Measurements from ENCODE around the gene TXNDC8. TPM values are rescaled to one million over a fixed set of nuclear protein-coding genes. Genes with fewer than 3 reads are reported as not detected.

The TXNDC8 gene
- total and polyA plus RNA-seq, 2 experiments from 2014 or later, result not detected

DNA sequence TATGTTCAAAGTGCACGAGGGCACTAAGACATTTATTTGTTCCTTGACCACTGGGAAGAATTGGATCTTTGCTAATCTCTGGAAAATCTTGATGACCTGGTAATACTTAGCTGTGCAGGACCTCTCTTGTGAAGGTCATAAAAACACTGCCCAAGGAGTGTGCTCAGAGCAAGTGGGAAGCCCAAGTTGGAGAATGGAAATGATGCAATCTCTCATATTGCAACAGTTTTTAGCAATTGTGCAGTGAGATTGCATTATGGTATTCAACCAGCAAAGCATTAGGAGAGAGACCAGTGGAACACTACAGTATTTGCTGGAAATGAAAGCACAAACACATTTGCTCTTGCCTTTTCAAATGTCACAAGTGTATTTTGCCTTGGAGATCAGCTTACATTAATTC, 34.5 kb downstream of the TXNDC8 start:
- H3K27ac ChIP-seq (ENCODE audit: low read depth), result no peak overlapping the region
- Mint-ChIP-seq H3K9me3 (no peaks in the 10 kb centered on the region), H3K4me3 (no peak overlapping the region), H3K36me3 (ENCODE audit: low read depth) (no peaks in the 10 kb centered on the region), H3K27me3 (ENCODE audit: insufficient read depth, low read depth, poor library complexity) (no peaks in the 10 kb centered on the region), H3K4me1 (peaks cover 11% of the 10 kb centered on the region), H3K27ac (no peak overlapping the region)
- H3K79me2 ChIP-seq (replicated peaks; ENCODE audit: insufficient read depth), result no peaks in the 10 kb centered on the region
- no peaks in the 10 kb centered on the region for H4K20me1 ChIP-seq (replicated peaks; ENCODE audit: insufficient read depth)
- no peak overlapping the region for H3K4me3 ChIP-seq
- no peaks in the 10 kb centered on the region for H3K36me3 ChIP-seq (ENCODE audit: insufficient read depth)
- H3F3A ChIP-seq (replicated peaks; ENCODE audit: low read depth), result no peaks in the 10 kb centered on the region
- ATAC-seq, result no peak
- TF ChIP-seq, protein P1, sequence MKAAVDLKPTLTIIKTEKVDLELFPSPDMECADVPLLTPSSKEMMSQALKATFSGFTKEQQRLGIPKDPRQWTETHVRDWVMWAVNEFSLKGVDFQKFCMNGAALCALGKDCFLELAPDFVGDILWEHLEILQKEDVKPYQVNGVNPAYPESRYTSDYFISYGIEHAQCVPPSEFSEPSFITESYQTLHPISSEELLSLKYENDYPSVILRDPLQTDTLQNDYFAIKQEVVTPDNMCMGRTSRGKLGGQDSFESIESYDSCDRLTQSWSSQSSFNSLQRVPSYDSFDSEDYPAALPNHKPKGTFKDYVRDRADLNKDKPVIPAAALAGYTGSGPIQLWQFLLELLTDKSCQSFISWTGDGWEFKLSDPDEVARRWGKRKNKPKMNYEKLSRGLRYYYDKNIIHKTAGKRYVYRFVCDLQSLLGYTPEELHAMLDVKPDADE (IDR thresholded peaks at IDR 0.05), result no peak
- TF ChIP-seq ZNF114 (CRISPR knock-in tag; IDR thresholded peaks at IDR 0.05) (no peak), NANOG (IDR thresholded peaks at IDR 0.05; ENCODE audit: borderline replicate concordance) (no peak), POLR2AphosphoS5 (IDR thresholded peaks at IDR 0.05; ENCODE audit: low read depth) (no peak), JUNB (IDR thresholded peaks at IDR 0.05; ENCODE audit: unreplicated experiment) (no peak), EZH2phosphoT487 (IDR thresholded peaks at IDR 0.05; ENCODE audit: unreplicated experiment) (no peak), ZNF331 (CRISPR knock-in tag; IDR thresholded peaks at IDR 0.05; ENCODE audit: low read depth) (no peak), EZH2 (IDR thresholded peaks at IDR 0.05; ENCODE audit: low read depth, unreplicated experiment) (no peak), CREB1 (CRISPR knock-in tag; IDR thresholded peaks at IDR 0.05; ENCODE audit: low read depth) (no peak), STAT1 (IDR thresholded peaks at IDR 0.05; ENCODE audit: unreplicated experiment) (no peak)
- TF ChIP-seq, protein P2, sequence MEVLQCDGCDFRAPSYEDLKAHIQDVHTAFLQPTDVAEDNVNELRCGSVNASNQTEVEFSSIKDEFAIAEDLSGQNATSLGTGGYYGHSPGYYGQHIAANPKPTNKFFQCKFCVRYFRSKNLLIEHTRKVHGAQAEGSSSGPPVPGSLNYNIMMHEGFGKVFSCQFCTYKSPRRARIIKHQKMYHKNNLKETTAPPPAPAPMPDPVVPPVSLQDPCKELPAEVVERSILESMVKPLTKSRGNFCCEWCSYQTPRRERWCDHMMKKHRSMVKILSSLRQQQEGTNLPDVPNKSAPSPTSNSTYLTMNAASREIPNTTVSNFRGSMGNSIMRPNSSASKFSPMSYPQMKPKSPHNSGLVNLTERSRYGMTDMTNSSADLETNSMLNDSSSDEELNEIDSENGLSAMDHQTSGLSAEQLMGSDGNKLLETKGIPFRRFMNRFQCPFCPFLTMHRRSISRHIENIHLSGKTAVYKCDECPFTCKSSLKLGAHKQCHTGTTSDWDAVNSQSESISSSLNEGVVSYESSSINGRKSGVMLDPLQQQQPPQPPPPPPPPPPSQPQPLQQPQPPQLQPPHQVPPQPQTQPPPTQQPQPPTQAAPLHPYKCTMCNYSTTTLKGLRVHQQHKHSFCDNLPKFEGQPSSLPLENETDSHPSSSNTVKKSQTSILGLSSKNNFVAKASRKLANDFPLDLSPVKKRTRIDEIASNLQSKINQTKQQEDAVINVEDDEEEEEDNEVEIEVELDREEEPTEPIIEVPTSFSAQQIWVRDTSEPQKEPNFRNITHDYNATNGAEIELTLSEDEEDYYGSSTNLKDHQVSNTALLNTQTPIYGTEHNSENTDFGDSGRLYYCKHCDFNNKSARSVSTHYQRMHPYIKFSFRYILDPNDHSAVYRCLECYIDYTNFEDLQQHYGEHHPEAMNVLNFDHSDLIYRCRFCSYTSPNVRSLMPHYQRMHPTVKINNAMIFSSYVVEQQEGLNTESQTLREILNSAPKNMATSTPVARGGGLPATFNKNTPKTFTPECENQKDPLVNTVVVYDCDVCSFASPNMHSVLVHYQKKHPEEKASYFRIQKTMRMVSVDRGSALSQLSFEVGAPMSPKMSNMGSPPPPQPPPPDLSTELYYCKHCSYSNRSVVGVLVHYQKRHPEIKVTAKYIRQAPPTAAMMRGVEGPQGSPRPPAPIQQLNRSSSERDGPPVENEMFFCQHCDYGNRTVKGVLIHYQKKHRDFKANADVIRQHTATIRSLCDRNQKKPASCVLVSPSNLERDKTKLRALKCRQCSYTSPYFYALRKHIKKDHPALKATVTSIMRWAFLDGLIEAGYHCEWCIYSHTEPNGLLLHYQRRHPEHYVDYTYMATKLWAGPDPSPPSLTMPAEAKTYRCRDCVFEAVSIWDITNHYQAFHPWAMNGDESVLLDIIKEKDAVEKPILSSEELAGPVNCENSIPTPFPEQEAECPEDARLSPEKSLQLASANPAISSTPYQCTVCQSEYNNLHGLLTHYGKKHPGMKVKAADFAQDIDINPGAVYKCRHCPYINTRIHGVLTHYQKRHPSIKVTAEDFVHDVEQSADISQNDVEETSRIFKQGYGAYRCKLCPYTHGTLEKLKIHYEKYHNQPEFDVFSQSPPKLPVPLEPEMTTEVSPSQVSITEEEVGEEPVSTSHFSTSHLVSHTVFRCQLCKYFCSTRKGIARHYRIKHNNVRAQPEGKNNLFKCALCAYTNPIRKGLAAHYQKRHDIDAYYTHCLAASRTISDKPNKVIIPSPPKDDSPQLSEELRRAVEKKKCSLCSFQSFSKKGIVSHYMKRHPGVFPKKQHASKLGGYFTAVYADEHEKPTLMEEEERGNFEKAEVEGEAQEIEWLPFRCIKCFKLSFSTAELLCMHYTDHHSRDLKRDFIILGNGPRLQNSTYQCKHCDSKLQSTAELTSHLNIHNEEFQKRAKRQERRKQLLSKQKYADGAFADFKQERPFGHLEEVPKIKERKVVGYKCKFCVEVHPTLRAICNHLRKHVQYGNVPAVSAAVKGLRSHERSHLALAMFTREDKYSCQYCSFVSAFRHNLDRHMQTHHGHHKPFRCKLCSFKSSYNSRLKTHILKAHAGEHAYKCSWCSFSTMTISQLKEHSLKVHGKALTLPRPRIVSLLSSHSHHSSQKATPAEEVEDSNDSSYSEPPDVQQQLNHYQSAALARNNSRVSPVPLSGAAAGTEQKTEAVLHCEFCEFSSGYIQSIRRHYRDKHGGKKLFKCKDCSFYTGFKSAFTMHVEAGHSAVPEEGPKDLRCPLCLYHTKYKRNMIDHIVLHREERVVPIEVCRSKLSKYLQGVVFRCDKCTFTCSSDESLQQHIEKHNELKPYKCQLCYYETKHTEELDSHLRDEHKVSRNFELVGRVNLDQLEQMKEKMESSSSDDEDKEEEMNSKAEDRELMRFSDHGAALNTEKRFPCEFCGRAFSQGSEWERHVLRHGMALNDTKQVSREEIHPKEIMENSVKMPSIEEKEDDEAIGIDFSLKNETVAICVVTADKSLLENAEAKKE (CRISPR knock-in tag; IDR thresholded peaks at IDR 0.05), result no peak
- TF ChIP-seq, protein P3, sequence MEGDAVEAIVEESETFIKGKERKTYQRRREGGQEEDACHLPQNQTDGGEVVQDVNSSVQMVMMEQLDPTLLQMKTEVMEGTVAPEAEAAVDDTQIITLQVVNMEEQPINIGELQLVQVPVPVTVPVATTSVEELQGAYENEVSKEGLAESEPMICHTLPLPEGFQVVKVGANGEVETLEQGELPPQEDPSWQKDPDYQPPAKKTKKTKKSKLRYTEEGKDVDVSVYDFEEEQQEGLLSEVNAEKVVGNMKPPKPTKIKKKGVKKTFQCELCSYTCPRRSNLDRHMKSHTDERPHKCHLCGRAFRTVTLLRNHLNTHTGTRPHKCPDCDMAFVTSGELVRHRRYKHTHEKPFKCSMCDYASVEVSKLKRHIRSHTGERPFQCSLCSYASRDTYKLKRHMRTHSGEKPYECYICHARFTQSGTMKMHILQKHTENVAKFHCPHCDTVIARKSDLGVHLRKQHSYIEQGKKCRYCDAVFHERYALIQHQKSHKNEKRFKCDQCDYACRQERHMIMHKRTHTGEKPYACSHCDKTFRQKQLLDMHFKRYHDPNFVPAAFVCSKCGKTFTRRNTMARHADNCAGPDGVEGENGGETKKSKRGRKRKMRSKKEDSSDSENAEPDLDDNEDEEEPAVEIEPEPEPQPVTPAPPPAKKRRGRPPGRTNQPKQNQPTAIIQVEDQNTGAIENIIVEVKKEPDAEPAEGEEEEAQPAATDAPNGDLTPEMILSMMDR (conservative IDR thresholded peaks at IDR 0.05; ENCODE audit: low read depth in 2 of 2), result no peak
- TF ChIP-seq, protein P4, sequence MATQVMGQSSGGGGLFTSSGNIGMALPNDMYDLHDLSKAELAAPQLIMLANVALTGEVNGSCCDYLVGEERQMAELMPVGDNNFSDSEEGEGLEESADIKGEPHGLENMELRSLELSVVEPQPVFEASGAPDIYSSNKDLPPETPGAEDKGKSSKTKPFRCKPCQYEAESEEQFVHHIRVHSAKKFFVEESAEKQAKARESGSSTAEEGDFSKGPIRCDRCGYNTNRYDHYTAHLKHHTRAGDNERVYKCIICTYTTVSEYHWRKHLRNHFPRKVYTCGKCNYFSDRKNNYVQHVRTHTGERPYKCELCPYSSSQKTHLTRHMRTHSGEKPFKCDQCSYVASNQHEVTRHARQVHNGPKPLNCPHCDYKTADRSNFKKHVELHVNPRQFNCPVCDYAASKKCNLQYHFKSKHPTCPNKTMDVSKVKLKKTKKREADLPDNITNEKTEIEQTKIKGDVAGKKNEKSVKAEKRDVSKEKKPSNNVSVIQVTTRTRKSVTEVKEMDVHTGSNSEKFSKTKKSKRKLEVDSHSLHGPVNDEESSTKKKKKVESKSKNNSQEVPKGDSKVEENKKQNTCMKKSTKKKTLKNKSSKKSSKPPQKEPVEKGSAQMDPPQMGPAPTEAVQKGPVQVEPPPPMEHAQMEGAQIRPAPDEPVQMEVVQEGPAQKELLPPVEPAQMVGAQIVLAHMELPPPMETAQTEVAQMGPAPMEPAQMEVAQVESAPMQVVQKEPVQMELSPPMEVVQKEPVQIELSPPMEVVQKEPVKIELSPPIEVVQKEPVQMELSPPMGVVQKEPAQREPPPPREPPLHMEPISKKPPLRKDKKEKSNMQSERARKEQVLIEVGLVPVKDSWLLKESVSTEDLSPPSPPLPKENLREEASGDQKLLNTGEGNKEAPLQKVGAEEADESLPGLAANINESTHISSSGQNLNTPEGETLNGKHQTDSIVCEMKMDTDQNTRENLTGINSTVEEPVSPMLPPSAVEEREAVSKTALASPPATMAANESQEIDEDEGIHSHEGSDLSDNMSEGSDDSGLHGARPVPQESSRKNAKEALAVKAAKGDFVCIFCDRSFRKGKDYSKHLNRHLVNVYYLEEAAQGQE (IDR thresholded peaks at IDR 0.05; ENCODE audit: unreplicated experiment), result no peak
- DNase-seq (ENCODE audit: low spot score), result no peak
- peaks cover 8% of the 10 kb centered on the region; the same call in 1 of the 2 replicates for H3K9me2 ChIP-seq (ENCODE audit: insufficient read depth)
- no peaks in the 10 kb centered on the region for H3K27me3 ChIP-seq (ENCODE audit: insufficient read depth)
- H3K4me1 ChIP-seq (ENCODE audit: insufficient read depth), result peaks cover 8% of the 10 kb centered on the region; the same call in 1 of the 2 replicates
- H3K4me2 ChIP-seq, result no peak overlapping the region
- H2AFZ ChIP-seq, result no peak overlapping the region
